MM.1S (cell line): Measurements from ENCODE around the gene FSIP1.

Source experiments
- DNase-seq: peaks from one replicate; pipeline ENCODE4 v3.0.0-alpha.2; 2015
- H2AFZ ChIP-seq: fragments of 300-600 bp; sonication (generic); 2 replicates; pipeline ENCODE4 v1.6.0; 2016; ENCODE audit warnings: antibody characterized with exemption, low read length
- H3F3A ChIP-seq: fragments of 300-600 bp; sonication (generic); 2 replicates; pipeline ENCODE4 v1.6.1; 2016; ENCODE audit warnings: mild to moderate bottlenecking, antibody characterized with exemption, low read length, moderate library complexity, mixed read lengths; ENCODE audit not compliant: insufficient read depth
- H3K27ac ChIP-seq: fragments of 300-600 bp; sonication (generic); 2 replicates; pipeline ENCODE4 v1.5.1; 2016; ENCODE audit warnings: mild to moderate bottlenecking, low read length
- H3K27me3 ChIP-seq: fragments of 300-600 bp; sonication (generic); replicated peaks from 2 replicates; pipeline ENCODE4 v1.6.0; 2016; ENCODE audit warnings: low read length; ENCODE audit not compliant: insufficient read depth
- H3K36me3 ChIP-seq: fragments of 300-600 bp; sonication (generic); replicated peaks from 2 replicates; pipeline ENCODE4 v1.6.1; 2016; ENCODE audit warnings: mild to moderate bottlenecking, low read length, mixed read lengths; ENCODE audit not compliant: insufficient read depth
- H3K4me1 ChIP-seq: fragments of 300-600 bp; sonication (generic); 2 replicates; pipeline ENCODE4 v1.6.1; 2016; ENCODE audit warnings: low read length, mixed read lengths
- H3K4me2 ChIP-seq: fragments of 300-600 bp; sonication (generic); 2 replicates; pipeline ENCODE4 v1.6.0; 2016; ENCODE audit warnings: low read depth, low read length
- H3K4me3 ChIP-seq: fragments of 300-600 bp; sonication (generic); 2 replicates; pipeline ENCODE4 v1.5.1; 2016; ENCODE audit warnings: low read length, mixed read lengths
- H3K79me2 ChIP-seq: fragments of 300-600 bp; sonication (generic); 2 replicates; pipeline ENCODE4 v1.6.1; 2016; ENCODE audit warnings: mixed run types, low read length, mixed read lengths
- H3K9ac ChIP-seq: fragments of 300-600 bp; sonication (generic); 2 replicates; pipeline ENCODE4 v1.6.1; 2016; ENCODE audit warnings: low read length, mixed read lengths
- H3K9me2 ChIP-seq: fragments of 300-600 bp; sonication (generic); replicated peaks from 2 replicates; pipeline ENCODE4 v1.6.1; 2016; ENCODE audit warnings: mild to moderate bottlenecking, low read length, mixed read lengths; ENCODE audit not compliant: insufficient read depth
- H3K9me3 ChIP-seq: fragments of 300-600 bp; sonication (generic); replicated peaks from 2 replicates; pipeline ENCODE4 v1.6.1; 2016; ENCODE audit warnings: mild to moderate bottlenecking, low read length, mixed read lengths; ENCODE audit not compliant: insufficient read depth
- H4K20me1 ChIP-seq: fragments of 300-600 bp; sonication (generic); 2 replicates; pipeline ENCODE4 v1.6.1; 2016; ENCODE audit warnings: mild to moderate bottlenecking, low read length, moderate library complexity, mixed read lengths; ENCODE audit not compliant: insufficient read depth
- CTCF ChIP-seq: fragments of 300-600 bp; sonication (generic); IDR thresholded peaks from 2 replicates; pipeline ENCODE4 v1.5.1; 2016; ENCODE audit warnings: antibody characterized with exemption, low read length, mixed read lengths
- EZH2 ChIP-seq: fragments of 300-600 bp; sonication (generic); optimal IDR thresholded peaks from 2 replicates; pipeline ENCODE3; 2017; ENCODE audit warnings: low read depth, mild to moderate bottlenecking, antibody characterized with exemption, low read length, mixed read lengths
- EZH2phosphoT487 ChIP-seq: fragments of 300-600 bp; sonication (generic); IDR thresholded peaks from 2 replicates; pipeline ENCODE4 v1.6.1; 2018; ENCODE audit warnings: antibody characterized with exemption, low read length

FSIP1 gene

GRCh38 chr15:39598958-39599845, 183.4 kb downstream of the FSIP1 start:
- Histone ChIP-seq H3K36me3 (no peaks in the 10 kb centered on the region), H4K20me1 (no peaks in the 10 kb centered on the region), H2AFZ (no peak overlapping the region), H3K27ac (no peak overlapping the region), H3K27me3 (no peaks in the 10 kb centered on the region), H3K4me1 (no peaks in the 10 kb centered on the region), H3K9me2 (no peaks in the 10 kb centered on the region), H3K9ac (no peak overlapping the region), H3K9me3 (no peaks in the 10 kb centered on the region), H3K4me3 (no peak overlapping the region), H3K79me2 (no peaks in the 10 kb centered on the region), H3F3A (no peaks in the 10 kb centered on the region), H3K4me2 (no peak overlapping the region)
- no peak for TF ChIP-seq EZH2phosphoT487
- no peak for TF ChIP-seq CTCF
- TF ChIP-seq EZH2, result no peak
- no peak for DNase-seq

- no peaks in the 10 kb centered on the region for H3K27me3 ChIP-seq
- no peak overlapping the region for H3K4me2 ChIP-seq
- TF ChIP-seq EZH2phosphoT487 (no peak), EZH2 (no peak), CTCF (no peak)
- no peaks in the 10 kb centered on the region for H3K79me2 ChIP-seq
- H2AFZ ChIP-seq, result no peak overlapping the region
- no peaks in the 10 kb centered on the region for H3K9me2 ChIP-seq
- H3K4me3 ChIP-seq, result no peak overlapping the region
- H3K9ac ChIP-seq, result no peak overlapping the region
- no peaks in the 10 kb centered on the region for H4K20me1 ChIP-seq
- H3K36me3 ChIP-seq, result no peaks in the 10 kb centered on the region
- H3K4me1 ChIP-seq, result no peaks in the 10 kb centered on the region
- DNase-seq, result no peak
- H3F3A ChIP-seq, result no peaks in the 10 kb centered on the region
- H3K27ac ChIP-seq, result no peak overlapping the region
- H3K9me3 ChIP-seq, result no peaks in the 10 kb centered on the region
Measured at GRCh38 chr15:39598186-39598850, 184.3 kb downstream of the FSIP1 start.

- H3F3A ChIP-seq, result no peaks in the 10 kb centered on the region
- no peak overlapping the region for H2AFZ ChIP-seq
- H3K79me2 ChIP-seq, result no peaks in the 10 kb centered on the region
- no peak overlapping the region for H3K9ac ChIP-seq
- H3K36me3 ChIP-seq, result no peaks in the 10 kb centered on the region
- no peaks in the 10 kb centered on the region for H4K20me1 ChIP-seq
- TF ChIP-seq EZH2phosphoT487 (no peak), EZH2 (no peak), CTCF (no peak)
- no peak for DNase-seq
- H3K9me2 ChIP-seq, result no peaks in the 10 kb centered on the region
- H3K9me3 ChIP-seq, result no peaks in the 10 kb centered on the region
- no peak overlapping the region for H3K4me2 ChIP-seq
- H3K27me3 ChIP-seq, result no peaks in the 10 kb centered on the region
- no peak overlapping the region for H3K27ac ChIP-seq
- no peak overlapping the region for H3K4me3 ChIP-seq
- H3K4me1 ChIP-seq, result no peaks in the 10 kb centered on the region
Measured at GRCh38 chr15:39597751-39598185, 184.9 kb downstream of the FSIP1 start.
